ENCODE results near the gene FARSA.
"Not testable (repeated sequence)": the region's sequence is repeated elsewhere in the genome, so short reads cannot be mapped to it uniquely, and the experiment has no call there.

FARSA gene

GRCh38 chr19:12937093-12937926 is 3.8 kb upstream of the FARSA start:
- DNase-seq = peak in 1 of 2 donors; percentile 36

GRCh38 chr19:12936582-12936981 is 3.1 kb upstream of the FARSA start:
- no peak for DNase-seq

GRCh38 chr19:12935071-12935470 is 1.6 kb upstream of the FARSA start:
- DNase-seq = no peak

- DNase-seq = no peak
These were observed 872 bp downstream of the FARSA start for GRCh38 chr19:12932392-12933286.

GRCh38 chr19:12930002-12930645 is 3.4 kb downstream of the FARSA start:
- DNase-seq = no peak

- no peak for DNase-seq
These were observed 8.7 kb downstream of the FARSA start for GRCh38 chr19:12924621-12925310.

- DNase-seq = no peak
These were observed 10.6 kb downstream of the FARSA start for GRCh38 chr19:12922959-12923358.

- no peak for DNase-seq
These were observed 12.5 kb downstream of the FARSA start for GRCh38 chr19:12921047-12921446.

GRCh38 chr19:12918253-12918652 is 15.3 kb downstream of the FARSA start:
- DNase-seq = no peak

GRCh38 chr19:12915860-12916259 is 17.7 kb downstream of the FARSA start:
- DNase-seq = not testable (repeated sequence)

- DNase-seq = peak; percentile 61 to 65
These were observed 19.4 kb downstream of the FARSA start for GRCh38 chr19:12913851-12914690.

- no peak for DNase-seq
These were observed 20.4 kb downstream of the FARSA start for GRCh38 chr19:12913011-12913561.

- DNase-seq = no peak
These were observed 20.9 kb downstream of the FARSA start for GRCh38 chr19:12912571-12912970.

- DNase-seq = no peak
These were observed 26.3 kb downstream of the FARSA start for GRCh38 chr19:12907166-12907565.

- no peak for DNase-seq
These were observed 33.5 kb downstream of the FARSA start for GRCh38 chr19:12899891-12900518.

GRCh38 chr19:12896460-12896859 is 37.1 kb downstream of the FARSA start:
- no peak for DNase-seq

GRCh38 chr19:12893582-12893981 is 39.9 kb downstream of the FARSA start:
- DNase-seq = no peak

- no peak for DNase-seq
These were observed 41.9 kb downstream of the FARSA start for GRCh38 chr19:12891553-12892021.

- peak; percentile 98 for DNase-seq
These were observed 42.5 kb downstream of the FARSA start, which contains the start of gene GCDH for GRCh38 chr19:12890787-12891552. Gene GCDH, plus strand, starts transcription at chr19:12891160. Its CDS starts 145 bp downstream, at chr19:12891305.

GRCh38 chr19:12890299-12890786 is 43.2 kb downstream of the FARSA start:
- not testable (repeated sequence) for DNase-seq

Measured in CD4-positive, alpha-beta T cell treated with Interleukin-1 beta for 1 hour (primary cell).